Measurements from ENCODE around the gene DYNLT3. TPM values are rescaled to one million over a fixed set of nuclear protein-coding genes. Genes with fewer than 3 reads are reported as not detected.
A peak's percentile ranks its signal among the peaks of the same experiment; 100 is the strongest.

The DYNLT3 gene
- polyA plus RNA-seq, 1 donor (not counting 4 experiments of a cell fraction or from before 2014, with no cell fraction given): 37.3 TPM

- no peaks in the 10 kb centered on the region for H3K4me1 ChIP-seq (ENCODE audit: control insufficient read depth, extremely low read depth, insufficient read depth, low read length)
- H3K27ac ChIP-seq (ENCODE audit: control insufficient read depth, insufficient read depth, low read length): peak overlapping the region; percentile 58
- H3K36me3 ChIP-seq (ENCODE audit: control insufficient read depth in 2 of 2, extremely low read depth in 1 of 2, insufficient read depth in 2 of 2, low read length in 2 of 2): no peaks in the 10 kb centered on the region
- no peaks in the 10 kb centered on the region for H4K20me1 ChIP-seq (ENCODE audit: control insufficient read depth, extremely low read depth, insufficient read depth, low read length)
- no peaks in the 10 kb centered on the region for H3K27me3 ChIP-seq (ENCODE audit: control insufficient read depth, extremely low read depth, insufficient read depth, low read length)
- H3K9ac ChIP-seq (ENCODE audit: control insufficient read depth, extremely low read depth, insufficient read depth, low read length): peak overlapping the region; percentile 75
- DNase-seq (ENCODE audit: low read depth, low spot score): no peak
- H3K4me3 ChIP-seq (ENCODE audit: control insufficient read depth in 2 of 3, extremely low read depth in 1 of 3, insufficient read depth in 2 of 3, low read depth in 1 of 3, low read length in 3 of 3): peak overlapping the region; percentile 68 to 70 (median 69)
- H3K9me1 ChIP-seq (ENCODE audit: control insufficient read depth, extremely low read depth, insufficient read depth, low read length): no peaks in the 10 kb centered on the region
- no peaks in the 10 kb centered on the region for H3K9me3 ChIP-seq (ENCODE audit: control insufficient read depth, low read depth, low read length)
- no peak for TF ChIP-seq CTCF (optimal IDR thresholded peaks at IDR 0.05 in 1 of 3, IDR thresholded peaks at IDR 0.05 in 1 of 3, conservative IDR thresholded peaks at IDR 0.05 in 1 of 3; ENCODE audit: extremely low read depth in 1 of 3, insufficient read depth in 2 of 3, low read length in 3 of 3)
- TF ChIP-seq EZH2 (IDR thresholded peaks at IDR 0.05; ENCODE audit: low read length): no peak
- peak overlapping the region; percentile 64 for H3K4me2 ChIP-seq (ENCODE audit: control insufficient read depth, extremely low read depth, insufficient read depth, low read depth, low read length)
- dilution Hi-C loops (cut with MboI; ENCODE audit: extremely low pct_ligation_motif_present, low sequenced_read_pairs): no loop called here
- no peak overlapping the region for H2AFZ ChIP-seq (ENCODE audit: control insufficient read depth, low read length)
- FAIRE-seq: no peak
- H3K79me2 ChIP-seq (ENCODE audit: control insufficient read depth, insufficient read depth, low read length): no peaks in the 10 kb centered on the region
These were observed 825 bp downstream of the DYNLT3 start for GRCh38 chrX:37846558-37846933.

DNA sequence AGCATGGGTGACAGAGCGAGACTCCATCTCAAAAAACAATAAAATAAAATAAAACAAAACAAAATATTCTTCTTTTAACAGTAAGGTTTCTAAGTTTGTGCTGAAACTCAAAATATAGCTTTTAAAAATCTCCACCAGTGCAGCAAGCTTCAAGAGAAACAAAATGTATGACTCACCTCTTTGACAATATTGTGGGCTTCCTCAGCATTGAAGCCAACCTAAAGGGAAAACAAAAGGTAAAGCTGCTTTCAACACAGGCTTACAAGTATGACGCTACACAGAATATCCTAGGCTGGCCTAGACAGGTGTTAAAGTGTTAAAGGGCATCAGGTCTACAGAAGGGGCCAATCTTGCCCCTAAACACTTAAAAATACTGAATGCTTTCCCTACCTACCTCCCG is 1.2 kb downstream of the DYNLT3 start:
- Histone ChIP-seq H3K9me1 (ENCODE audit: control insufficient read depth, extremely low read depth, insufficient read depth, low read length) (no peaks in the 10 kb centered on the region), H3K36me3 (ENCODE audit: control insufficient read depth in 2 of 2, extremely low read depth in 1 of 2, insufficient read depth in 2 of 2, low read length in 2 of 2) (no peaks in the 10 kb centered on the region), H3K27me3 (ENCODE audit: control insufficient read depth, extremely low read depth, insufficient read depth, low read length) (no peaks in the 10 kb centered on the region), H3K4me1 (ENCODE audit: control insufficient read depth, extremely low read depth, insufficient read depth, low read length) (no peaks in the 10 kb centered on the region), H3K4me2 (ENCODE audit: control insufficient read depth, extremely low read depth, insufficient read depth, low read depth, low read length) (peak overlapping the region; percentile 64), H3K27ac (ENCODE audit: control insufficient read depth, insufficient read depth, low read length) (peak overlapping the region; percentile 58), H3K9ac (ENCODE audit: control insufficient read depth, extremely low read depth, insufficient read depth, low read length) (no peak overlapping the region), H4K20me1 (ENCODE audit: control insufficient read depth, extremely low read depth, insufficient read depth, low read length) (no peaks in the 10 kb centered on the region), H3K79me2 (ENCODE audit: control insufficient read depth, insufficient read depth, low read length) (no peaks in the 10 kb centered on the region), H2AFZ (ENCODE audit: control insufficient read depth, low read length) (no peak overlapping the region), H3K4me3 (ENCODE audit: control insufficient read depth in 2 of 3, extremely low read depth in 1 of 3, insufficient read depth in 2 of 3, low read depth in 1 of 3, low read length in 3 of 3) (peak overlapping the region in 1 of 3 experiments; percentile 68), H3K9me3 (ENCODE audit: control insufficient read depth, low read depth, low read length) (no peaks in the 10 kb centered on the region)
- no peak for DNase-seq (ENCODE audit: low read depth, low spot score)
- no peak for FAIRE-seq
- TF ChIP-seq CTCF (optimal IDR thresholded peaks at IDR 0.05 in 1 of 3, IDR thresholded peaks at IDR 0.05 in 1 of 3, conservative IDR thresholded peaks at IDR 0.05 in 1 of 3; ENCODE audit: extremely low read depth in 1 of 3, insufficient read depth in 2 of 3, low read length in 3 of 3): no peak
- no peak for TF ChIP-seq EZH2 (IDR thresholded peaks at IDR 0.05; ENCODE audit: low read length)
- dilution Hi-C loops (cut with MboI; ENCODE audit: extremely low pct_ligation_motif_present, low sequenced_read_pairs): no loop called here

Measured in keratinocyte (primary cell).